ENCODE data around the gene MARCHF9.

DNA sequence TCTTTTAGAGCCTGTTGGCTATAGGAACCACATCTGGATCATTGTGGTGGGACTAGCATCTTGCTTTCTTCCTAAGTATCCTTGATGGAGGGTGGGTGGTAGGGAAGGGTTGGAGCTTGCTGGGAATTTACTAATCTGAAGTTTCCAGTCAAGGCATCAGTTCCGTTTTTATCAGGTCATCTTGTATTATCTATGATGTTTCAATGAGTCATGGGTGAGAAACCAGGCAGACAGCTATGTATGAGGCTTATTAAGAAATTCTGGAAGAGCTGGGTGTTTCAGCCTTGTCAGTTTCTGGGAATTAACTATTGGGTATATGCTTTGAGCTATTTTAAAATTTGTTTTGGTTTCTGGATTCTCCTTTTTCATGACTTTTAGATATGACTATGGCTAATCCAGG, 39.0 kb downstream of the MARCHF9 start:
- TF ChIP-seq POLR2AphosphoS5 (IDR thresholded peaks at IDR 0.05) = no peak
- TF ChIP-seq, protein P1, sequence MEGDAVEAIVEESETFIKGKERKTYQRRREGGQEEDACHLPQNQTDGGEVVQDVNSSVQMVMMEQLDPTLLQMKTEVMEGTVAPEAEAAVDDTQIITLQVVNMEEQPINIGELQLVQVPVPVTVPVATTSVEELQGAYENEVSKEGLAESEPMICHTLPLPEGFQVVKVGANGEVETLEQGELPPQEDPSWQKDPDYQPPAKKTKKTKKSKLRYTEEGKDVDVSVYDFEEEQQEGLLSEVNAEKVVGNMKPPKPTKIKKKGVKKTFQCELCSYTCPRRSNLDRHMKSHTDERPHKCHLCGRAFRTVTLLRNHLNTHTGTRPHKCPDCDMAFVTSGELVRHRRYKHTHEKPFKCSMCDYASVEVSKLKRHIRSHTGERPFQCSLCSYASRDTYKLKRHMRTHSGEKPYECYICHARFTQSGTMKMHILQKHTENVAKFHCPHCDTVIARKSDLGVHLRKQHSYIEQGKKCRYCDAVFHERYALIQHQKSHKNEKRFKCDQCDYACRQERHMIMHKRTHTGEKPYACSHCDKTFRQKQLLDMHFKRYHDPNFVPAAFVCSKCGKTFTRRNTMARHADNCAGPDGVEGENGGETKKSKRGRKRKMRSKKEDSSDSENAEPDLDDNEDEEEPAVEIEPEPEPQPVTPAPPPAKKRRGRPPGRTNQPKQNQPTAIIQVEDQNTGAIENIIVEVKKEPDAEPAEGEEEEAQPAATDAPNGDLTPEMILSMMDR (IDR thresholded peaks at IDR 0.05) = no peak
- TF ChIP-seq POLR2A (IDR thresholded peaks at IDR 0.05) = no peak
- TF ChIP-seq EP300 (IDR thresholded peaks at IDR 0.05) = no peak
